GM12864 (cell line): ENCODE measurements around the gene GRIFIN.

Experiments
- DNase-seq: peaks from one replicate; pipeline ENCODE4 v3.0.0-alpha.2; 2011; ENCODE audit warnings: low read depth
- H3K4me3 ChIP-seq: 2 replicates; pipeline ENCODE4 v1.5.1; 2011; ENCODE audit warnings: mild to moderate bottlenecking, low read depth, low read length, control low read depth
- TF ChIP-seq, protein P1 (sequence below): IDR thresholded peaks from 2 replicates; pipeline ENCODE4 v1.5.1; 2011; ENCODE audit warnings: low read depth, mild to moderate bottlenecking, moderate library complexity, low read length, control low read depth, inconsistent platforms; ENCODE audit errors: missing control alignments

The GRIFIN gene

DNA sequence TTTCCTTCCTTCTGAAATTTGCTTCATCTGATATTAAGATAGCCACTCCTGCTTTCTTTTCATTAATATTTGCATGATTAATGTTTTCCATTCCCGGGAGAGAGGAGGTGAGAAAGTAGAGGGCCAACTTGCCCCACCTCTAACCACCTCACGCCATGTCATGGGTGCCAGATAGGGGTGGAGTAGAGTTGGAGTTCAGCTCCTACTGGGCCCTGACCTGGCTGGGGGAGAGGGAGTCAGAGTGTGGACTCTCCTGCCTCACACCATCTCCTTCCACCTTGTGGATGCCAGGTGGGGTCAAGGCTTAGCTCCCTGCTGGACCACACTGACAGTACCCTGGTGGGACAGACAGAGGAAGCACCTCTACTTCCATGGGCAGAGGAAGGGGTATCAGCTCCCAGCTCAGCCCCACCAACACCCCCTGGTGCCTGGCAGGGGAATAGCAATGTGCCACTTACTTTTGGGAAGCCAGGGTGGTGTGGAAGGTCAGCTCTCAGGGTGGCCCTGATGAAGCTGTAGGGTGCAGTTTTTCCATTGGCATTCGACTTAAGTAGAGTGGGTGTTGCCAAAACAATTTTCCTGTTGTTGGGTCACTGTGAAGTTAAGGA is 44.8 kb downstream of the GRIFIN start:
- no peak for DNase-seq
- H3K4me3 ChIP-seq, result no peak overlapping the region
- TF ChIP-seq, protein P1, sequence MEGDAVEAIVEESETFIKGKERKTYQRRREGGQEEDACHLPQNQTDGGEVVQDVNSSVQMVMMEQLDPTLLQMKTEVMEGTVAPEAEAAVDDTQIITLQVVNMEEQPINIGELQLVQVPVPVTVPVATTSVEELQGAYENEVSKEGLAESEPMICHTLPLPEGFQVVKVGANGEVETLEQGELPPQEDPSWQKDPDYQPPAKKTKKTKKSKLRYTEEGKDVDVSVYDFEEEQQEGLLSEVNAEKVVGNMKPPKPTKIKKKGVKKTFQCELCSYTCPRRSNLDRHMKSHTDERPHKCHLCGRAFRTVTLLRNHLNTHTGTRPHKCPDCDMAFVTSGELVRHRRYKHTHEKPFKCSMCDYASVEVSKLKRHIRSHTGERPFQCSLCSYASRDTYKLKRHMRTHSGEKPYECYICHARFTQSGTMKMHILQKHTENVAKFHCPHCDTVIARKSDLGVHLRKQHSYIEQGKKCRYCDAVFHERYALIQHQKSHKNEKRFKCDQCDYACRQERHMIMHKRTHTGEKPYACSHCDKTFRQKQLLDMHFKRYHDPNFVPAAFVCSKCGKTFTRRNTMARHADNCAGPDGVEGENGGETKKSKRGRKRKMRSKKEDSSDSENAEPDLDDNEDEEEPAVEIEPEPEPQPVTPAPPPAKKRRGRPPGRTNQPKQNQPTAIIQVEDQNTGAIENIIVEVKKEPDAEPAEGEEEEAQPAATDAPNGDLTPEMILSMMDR, result peak; percentile 72

DNA sequence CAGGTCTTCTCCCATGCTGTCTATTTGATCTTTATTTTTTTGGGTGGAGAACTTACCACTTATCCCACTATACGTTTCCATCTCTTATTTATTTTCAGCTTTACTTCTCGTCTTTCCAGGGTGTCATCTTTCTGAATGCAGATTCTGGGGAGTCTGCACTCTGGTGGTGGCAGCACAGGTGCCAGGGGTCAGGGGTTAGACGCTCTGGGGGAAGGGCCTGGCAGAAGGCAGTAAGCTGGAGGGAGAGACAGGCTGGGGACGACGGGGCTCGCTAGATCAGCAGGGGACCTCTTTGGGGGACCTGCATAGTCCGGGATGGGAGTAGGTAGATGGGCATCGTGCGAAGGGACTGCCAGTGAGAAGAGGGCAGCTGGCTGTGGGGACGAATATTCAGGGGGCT is 50.4 kb downstream of the GRIFIN start:
- no peak for DNase-seq
- TF ChIP-seq, protein P1, result no peak
- no peak overlapping the region for H3K4me3 ChIP-seq
